A673 (cell line): ENCODE data around the gene NDRG3.

ENCODE experiments used
- CTCF ChIP-seq: fragments of 300-800, 200-600 bp; sonication (generic); conservative IDR thresholded peaks from 2 replicates; pipeline ENCODE4 v1.5.1; 2017; ENCODE audit warnings: low read depth, mild to moderate bottlenecking, antibody characterized with exemption, low read length, moderate library complexity, mixed read lengths
- EZH2 ChIP-seq: fragments of 200-600 bp; sonication (generic); IDR thresholded peaks from 2 replicates; pipeline ENCODE4 v1.6.1; 2017; ENCODE audit warnings: borderline replicate concordance, low read depth, mild to moderate bottlenecking, mixed read lengths, antibody characterized with exemption, low read length; ENCODE audit not compliant: poor library complexity, severe bottlenecking

- TF ChIP-seq EZH2 (no peak), CTCF (no peak)
Measured at GRCh38 chr20:36686504-36686903, 59.4 kb downstream of the NDRG3 start.
